Activated CD4-positive, alpha-beta memory T cell treated with anti-CD3 and anti-CD28 coated beads, Interleukin-2, amount 10 ng/mL, durations not matched to agents 7 days and 5 days (primary cell): ENCODE results near the gene TOGARAM2. TPM values are rescaled to one million over a fixed set of nuclear protein-coding genes. Genes with fewer than 3 reads are reported as not detected.

Experiments used
- CTCF ChIA-PET: fragments of 350-600 bp; sonication (Branson Sonifier 250); formaldehyde crosslinking; loops from one replicate; lab custom pipeline; 2021; ENCODE audit warnings: antibody characterized with exemption, inconsistent platforms; lab: Charles Lee
- POLR2A ChIA-PET: fragments of 350-600 bp; sonication (Branson Sonifier 250); formaldehyde crosslinking; loops from one replicate; lab custom pipeline; 2021; ENCODE audit warnings: antibody characterized with exemption; lab: Charles Lee
- DNase-seq: peaks from one replicate; pipeline ENCODE4 v3.0.0-alpha.2; 2020
- H3K27ac Mint-ChIP-seq: one replicate; pipeline ENCODE4 v1.8.0; 2021; ENCODE audit warnings: mild to moderate bottlenecking, mixed read lengths
- H3K27me3 Mint-ChIP-seq: one replicate; pipeline ENCODE4 v1.8.0; 2021; ENCODE audit warnings: mixed read lengths
- H3K36me3 Mint-ChIP-seq: one replicate; pipeline ENCODE4 v1.8.0; 2021; ENCODE audit warnings: low read depth, mixed read lengths
- H3K4me1 Mint-ChIP-seq: one replicate; pipeline ENCODE4 v1.8.0; 2021; ENCODE audit warnings: mixed read lengths
- H3K4me3 Mint-ChIP-seq: one replicate; pipeline ENCODE4 v1.8.0; 2021; ENCODE audit warnings: mild to moderate bottlenecking, mixed read lengths
- H3K9me3 Mint-ChIP-seq: one replicate; pipeline ENCODE4 v1.8.0; 2021; ENCODE audit warnings: mixed read lengths
- total RNA-seq, 2 experiments: library from RNA; stranded (reverse); gene quantifications; one replicate each; pipeline ENCODE4 v1.2.3, GENCODE V29; 2021

Gene TOGARAM2
- total RNA-seq, 2 experiments from 2014 or later = 8.9 to 10.3 TPM

- Mint-ChIP-seq H3K27me3 (no peaks in the 10 kb centered on the region), H3K4me3 (no peak overlapping the region), H3K27ac (no peak overlapping the region), H3K4me1 (peaks cover 7% of the 10 kb centered on the region), H3K36me3 (peaks cover 15% of the 10 kb centered on the region), H3K9me3 (no peaks in the 10 kb centered on the region)
- CTCF ChIA-PET = no interaction called here
- no peak for DNase-seq
- POLR2A ChIA-PET = interaction anchor here (1.4 kb wide), 1 partner anchor 25 kb away, joined by 4 read pairs; no protein-coding TSS in a partner anchor
These were observed 59.5 kb downstream of the TOGARAM2 start for GRCh38 chr2:29040552-29040951.

- Mint-ChIP-seq H3K4me1 (peaks cover 1% of the 10 kb centered on the region), H3K4me3 (no peak overlapping the region), H3K27me3 (no peaks in the 10 kb centered on the region), H3K36me3 (peaks cover 10% of the 10 kb centered on the region), H3K27ac (no peak overlapping the region), H3K9me3 (no peaks in the 10 kb centered on the region)
- ChIA-PET POLR2A (interaction anchor here (0.9 to 1.4 kb wide), 2 partner anchors 26 to 75 kb away, joined by 3 to 4 read pairs; no protein-coding TSS in a partner anchor), CTCF (no interaction called here)
- no peak for DNase-seq
These were observed 60.1 kb downstream of the TOGARAM2 start for GRCh38 chr2:29041161-29041660.

GRCh38 chr2:29042561-29043075 lies 61.5 kb downstream of the TOGARAM2 start:
- H3K36me3 Mint-ChIP-seq = peaks cover 2% of the 10 kb centered on the region
- no peak overlapping the region for H3K27ac Mint-ChIP-seq
- no peaks in the 10 kb centered on the region for H3K27me3 Mint-ChIP-seq
- ChIA-PET POLR2A (no interaction called here), CTCF (no interaction called here)
- DNase-seq = no peak
- H3K9me3 Mint-ChIP-seq = no peaks in the 10 kb centered on the region
- peaks cover 1% of the 10 kb centered on the region for H3K4me1 Mint-ChIP-seq
- H3K4me3 Mint-ChIP-seq = no peak overlapping the region

- POLR2A ChIA-PET = no interaction called here
- no peaks in the 10 kb centered on the region for H3K27me3 Mint-ChIP-seq
- H3K36me3 Mint-ChIP-seq = peaks cover 2% of the 10 kb centered on the region
- H3K4me3 Mint-ChIP-seq = no peak overlapping the region
- H3K4me1 Mint-ChIP-seq = peaks cover 1% of the 10 kb centered on the region
- H3K27ac Mint-ChIP-seq = no peak overlapping the region
- no peak for DNase-seq
- CTCF ChIA-PET = no interaction called here
- no peaks in the 10 kb centered on the region for H3K9me3 Mint-ChIP-seq
These were observed 63.4 kb downstream of the TOGARAM2 start for GRCh38 chr2:29044459-29044858.

GRCh38 chr2:29046321-29046720 lies 65.2 kb downstream of the TOGARAM2 start:
- H3K9me3 Mint-ChIP-seq = no peaks in the 10 kb centered on the region
- ChIA-PET POLR2A (no interaction called here), CTCF (no interaction called here)
- H3K27me3 Mint-ChIP-seq = no peaks in the 10 kb centered on the region
- no peak overlapping the region for H3K4me3 Mint-ChIP-seq
- no peaks in the 10 kb centered on the region for H3K4me1 Mint-ChIP-seq
- H3K27ac Mint-ChIP-seq = no peak overlapping the region
- peaks cover 2% of the 10 kb centered on the region for H3K36me3 Mint-ChIP-seq
- no peak for DNase-seq

- Mint-ChIP-seq H3K27me3 (no peaks in the 10 kb centered on the region), H3K4me1 (no peaks in the 10 kb centered on the region), H3K9me3 (no peaks in the 10 kb centered on the region), H3K4me3 (no peak overlapping the region), H3K36me3 (peaks cover 2% of the 10 kb centered on the region), H3K27ac (no peak overlapping the region)
- CTCF ChIA-PET = no interaction called here
- POLR2A ChIA-PET = no interaction called here
- no peak for DNase-seq
These were observed 66.2 kb downstream of the TOGARAM2 start for GRCh38 chr2:29047083-29047845.

GRCh38 chr2:29050591-29050990 lies 69.5 kb downstream of the TOGARAM2 start:
- Mint-ChIP-seq H3K27me3 (no peaks in the 10 kb centered on the region), H3K4me1 (no peaks in the 10 kb centered on the region), H3K9me3 (no peaks in the 10 kb centered on the region), H3K36me3 (peaks cover 7% of the 10 kb centered on the region), H3K27ac (no peak overlapping the region), H3K4me3 (no peak overlapping the region)
- ChIA-PET CTCF (interaction anchor here (1.6 kb wide), 1 partner anchor 40 kb away, joined by 4 read pairs; no protein-coding TSS in a partner anchor), POLR2A (interaction anchor here (0.9 kb wide), 1 partner anchor 35 kb away, joined by 4 read pairs; no protein-coding TSS in a partner anchor)
- DNase-seq = no peak

- CTCF ChIA-PET = interaction anchor here (1.6 kb wide), 1 partner anchor 41 kb away, joined by 4 read pairs; no protein-coding TSS in a partner anchor
These were observed 70.6 kb downstream of the TOGARAM2 start for GRCh38 chr2:29051730-29052129.

GRCh38 chr2:29052807-29053206 lies 71.7 kb downstream of the TOGARAM2 start:
- Mint-ChIP-seq H3K36me3 (peaks cover 4% of the 10 kb centered on the region), H3K4me3 (no peak overlapping the region), H3K27ac (no peak overlapping the region), H3K27me3 (no peaks in the 10 kb centered on the region), H3K9me3 (no peaks in the 10 kb centered on the region), H3K4me1 (no peaks in the 10 kb centered on the region)
- ChIA-PET POLR2A (interaction anchor here (1.0 kb wide), 1 partner anchor 34 kb away, joined by 3 read pairs; no protein-coding TSS in a partner anchor), CTCF (no interaction called here)
- no peak for DNase-seq

More at GRCh38 chr2:29051730-29052129, 70.6 kb downstream of the TOGARAM2 start:
- Mint-ChIP-seq H3K36me3 (peaks cover 7% of the 10 kb centered on the region), H3K4me3 (no peak overlapping the region), H3K27ac (no peak overlapping the region), H3K4me1 (no peaks in the 10 kb centered on the region), H3K27me3 (no peaks in the 10 kb centered on the region), H3K9me3 (no peaks in the 10 kb centered on the region)
- no peak for DNase-seq
- POLR2A ChIA-PET = interaction anchor here (1.0 kb wide), 1 partner anchor 33 kb away, joined by 3 read pairs; no protein-coding TSS in a partner anchor

- no peak overlapping the region for H3K4me3 Mint-ChIP-seq
- DNase-seq = no peak
- no peaks in the 10 kb centered on the region for H3K9me3 Mint-ChIP-seq
- no peaks in the 10 kb centered on the region for H3K4me1 Mint-ChIP-seq
- H3K36me3 Mint-ChIP-seq = peaks cover 4% of the 10 kb centered on the region
- no peak overlapping the region for H3K27ac Mint-ChIP-seq
- no peaks in the 10 kb centered on the region for H3K27me3 Mint-ChIP-seq
- POLR2A ChIA-PET = interaction anchor here (0.9 kb wide), 1 partner anchor 38 kb away, joined by 3 read pairs; no protein-coding TSS in a partner anchor
- CTCF ChIA-PET = no interaction called here
These were observed 72.1 kb downstream of the TOGARAM2 start for GRCh38 chr2:29053223-29053622.

- POLR2A ChIA-PET = interaction anchor here (0.9 kb wide), 1 partner anchor 39 kb away, joined by 3 read pairs; no protein-coding TSS in a partner anchor
- no peaks in the 10 kb centered on the region for H3K4me1 Mint-ChIP-seq
- DNase-seq = no peak
- no peak overlapping the region for H3K4me3 Mint-ChIP-seq
- no peaks in the 10 kb centered on the region for H3K27me3 Mint-ChIP-seq
- H3K27ac Mint-ChIP-seq = no peak overlapping the region
- peaks cover 4% of the 10 kb centered on the region for H3K36me3 Mint-ChIP-seq
- H3K9me3 Mint-ChIP-seq = no peaks in the 10 kb centered on the region
- CTCF ChIA-PET = no interaction called here
These were observed 72.7 kb downstream of the TOGARAM2 start for GRCh38 chr2:29053670-29054400.

- H3K27ac Mint-ChIP-seq = no peak overlapping the region
These were observed 73.3 kb downstream of the TOGARAM2 start for GRCh38 chr2:29054430-29054829.

GRCh38 chr2:29055601-29056000 lies 74.5 kb downstream of the TOGARAM2 start:
- H3K4me1 Mint-ChIP-seq = peaks cover 2% of the 10 kb centered on the region
- H3K36me3 Mint-ChIP-seq = peaks cover 4% of the 10 kb centered on the region
- H3K27me3 Mint-ChIP-seq = no peaks in the 10 kb centered on the region
- POLR2A ChIA-PET = no interaction called here
- CTCF ChIA-PET = no interaction called here
- H3K27ac Mint-ChIP-seq = no peak overlapping the region
- H3K4me3 Mint-ChIP-seq = no peak overlapping the region
- H3K9me3 Mint-ChIP-seq = no peaks in the 10 kb centered on the region
- no peak for DNase-seq

More at GRCh38 chr2:29054430-29054829, 73.3 kb downstream of the TOGARAM2 start:
- H3K4me1 Mint-ChIP-seq = no peaks in the 10 kb centered on the region
- CTCF ChIA-PET = no interaction called here
- no peaks in the 10 kb centered on the region for H3K27me3 Mint-ChIP-seq
- POLR2A ChIA-PET = no interaction called here
- DNase-seq = no peak
- H3K4me3 Mint-ChIP-seq = no peak overlapping the region
- H3K9me3 Mint-ChIP-seq = no peaks in the 10 kb centered on the region
- peaks cover 4% of the 10 kb centered on the region for H3K36me3 Mint-ChIP-seq
